ENCODE measurements around the gene PTPRT.

PTPRT gene

DNA sequence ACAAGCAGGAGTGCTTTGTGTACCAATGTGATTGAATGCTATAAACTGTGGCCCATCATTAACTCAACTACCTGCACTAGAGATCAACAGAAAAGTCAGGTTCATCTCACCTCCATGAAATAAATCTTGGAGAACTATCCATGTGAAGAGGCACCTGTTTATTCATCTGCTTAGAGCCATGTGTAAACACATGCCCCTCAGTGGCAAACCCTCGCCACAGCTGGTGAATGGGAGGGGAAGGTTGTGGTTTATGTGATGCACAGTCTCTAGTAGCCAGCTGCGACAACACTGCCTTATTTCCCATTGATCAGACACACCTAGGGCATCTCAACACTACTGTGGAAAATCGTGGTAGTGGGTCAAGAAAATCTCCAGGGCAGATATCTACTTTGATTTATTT, 640.2 kb downstream of the PTPRT start:
- Histone ChIP-seq H3K4me3 (ENCODE audit: low read length) (no peak overlapping the region), H3K27me3 (ENCODE audit: insufficient read depth, low read length) (no peaks in the 10 kb centered on the region), H3K36me3 (ENCODE audit: insufficient read depth, low read length) (no peaks in the 10 kb centered on the region), H3K9ac (ENCODE audit: low read depth, low read length) (no peak overlapping the region), H3K9me3 (ENCODE audit: insufficient read depth, low read depth, low read length) (no peaks in the 10 kb centered on the region), H3K27ac (ENCODE audit: low read depth, low read length) (no peak overlapping the region), H3K4me1 (ENCODE audit: insufficient read depth, low read length) (no peaks in the 10 kb centered on the region)
- 61% methylated on average over 2 of the region's 3 CpGs for WGBS

DNA sequence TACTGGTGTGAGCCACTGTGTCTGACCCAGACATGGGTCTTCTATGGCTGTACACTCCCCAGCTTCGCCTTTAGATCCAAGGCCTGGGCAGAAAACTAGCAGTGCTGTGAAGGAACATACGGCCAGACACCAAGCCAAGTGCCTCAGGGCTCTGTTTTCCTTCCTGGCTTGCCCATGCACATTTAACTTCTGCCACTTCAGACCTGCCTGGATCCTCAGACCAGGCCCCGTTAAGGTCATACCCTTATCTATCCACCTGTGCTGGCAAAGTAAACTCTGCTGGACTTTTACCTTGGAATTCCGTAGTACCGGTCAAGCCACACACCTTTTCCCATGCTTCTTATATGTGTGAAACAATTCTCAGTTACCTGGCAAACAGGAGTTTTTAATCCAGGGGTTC, 644.8 kb downstream of the PTPRT start:
- Histone ChIP-seq H3K9ac (ENCODE audit: low read depth, low read length) (no peak overlapping the region), H3K4me1 (ENCODE audit: insufficient read depth, low read length) (no peaks in the 10 kb centered on the region), H3K27ac (ENCODE audit: low read depth, low read length) (no peak overlapping the region), H3K9me3 (ENCODE audit: insufficient read depth, low read depth, low read length) (no peaks in the 10 kb centered on the region), H3K36me3 (ENCODE audit: insufficient read depth, low read length) (no peaks in the 10 kb centered on the region), H3K4me3 (ENCODE audit: low read length) (no peak overlapping the region), H3K27me3 (ENCODE audit: insufficient read depth, low read length) (no peaks in the 10 kb centered on the region)
- WGBS = 90% methylated on average over 5 of the region's 5 CpGs

DNA sequence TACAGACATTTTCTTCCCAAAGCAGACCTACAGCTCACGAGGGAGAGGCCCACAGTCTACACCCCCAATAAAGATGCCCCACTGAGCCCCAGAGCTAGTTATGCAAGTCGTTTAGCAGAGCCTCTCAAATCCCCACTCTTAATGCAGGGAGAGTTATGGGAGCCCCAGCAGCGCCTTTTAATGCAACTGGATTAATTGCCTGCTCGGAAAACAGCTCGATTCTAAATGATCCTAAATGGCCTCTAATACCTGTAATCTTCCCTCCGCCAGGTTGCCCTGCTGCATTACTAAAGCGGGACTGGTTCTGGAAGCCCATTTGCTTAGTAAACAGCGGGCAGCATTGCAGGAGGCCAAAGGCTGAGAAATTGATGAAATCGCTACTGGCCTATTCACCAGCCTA, 656.9 kb downstream of the PTPRT start:
- Histone ChIP-seq H3K27me3 (ENCODE audit: insufficient read depth, low read length) (no peaks in the 10 kb centered on the region), H3K9me3 (ENCODE audit: insufficient read depth, low read depth, low read length) (no peaks in the 10 kb centered on the region), H3K4me1 (ENCODE audit: insufficient read depth, low read length) (no peaks in the 10 kb centered on the region), H3K36me3 (ENCODE audit: insufficient read depth, low read length) (no peaks in the 10 kb centered on the region), H3K9ac (ENCODE audit: low read depth, low read length) (no peak overlapping the region), H3K27ac (ENCODE audit: low read depth, low read length) (no peak overlapping the region), H3K4me3 (ENCODE audit: low read length) (no peak overlapping the region)
- WGBS = 81% methylated on average over 9 of the region's 9 CpGs

- no peaks in the 10 kb centered on the region for H3K4me1 ChIP-seq (ENCODE audit: insufficient read depth, low read length)
- WGBS = 88% methylated on average over 7 of the region's 7 CpGs
- no peak overlapping the region for H3K27ac ChIP-seq (ENCODE audit: low read depth, low read length)
- H3K36me3 ChIP-seq (ENCODE audit: insufficient read depth, low read length) = no peaks in the 10 kb centered on the region
- no peaks in the 10 kb centered on the region for H3K27me3 ChIP-seq (ENCODE audit: insufficient read depth, low read length)
- H3K4me3 ChIP-seq (ENCODE audit: low read length) = no peak overlapping the region
- no peak overlapping the region for H3K9ac ChIP-seq (ENCODE audit: low read depth, low read length)
- no peaks in the 10 kb centered on the region for H3K9me3 ChIP-seq (ENCODE audit: insufficient read depth, low read depth, low read length)
Measured at GRCh38 chr20:42531508-42531961, 658.2 kb downstream of the PTPRT start.

DNA sequence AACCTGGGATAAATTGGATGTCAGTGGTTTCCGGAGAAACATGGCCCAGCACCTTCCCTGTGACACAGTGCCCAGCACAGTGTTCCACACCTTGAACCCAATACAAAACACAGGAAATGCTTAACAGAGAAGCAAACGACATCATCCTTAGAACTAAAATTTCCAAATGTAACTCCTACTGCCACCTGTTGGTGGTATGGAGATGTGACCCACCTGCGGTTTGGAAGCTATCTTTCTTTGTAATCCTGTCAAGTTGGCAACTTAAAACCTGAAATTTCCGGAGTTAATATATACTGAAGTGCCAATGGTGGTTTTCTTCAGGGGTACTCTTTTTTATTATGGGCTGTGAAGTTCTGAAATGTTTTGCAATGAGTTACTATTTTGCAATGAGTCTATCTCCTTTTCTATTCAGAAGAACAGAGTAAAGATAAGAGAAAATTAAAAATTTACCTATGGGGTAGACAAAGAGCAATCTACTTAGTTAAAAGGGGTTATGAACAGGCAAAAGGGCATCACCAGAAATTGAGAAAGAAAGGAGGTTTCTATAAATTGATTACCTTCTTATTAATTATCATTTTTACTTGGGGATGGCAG, 658.8 kb downstream of the PTPRT start:
- no peak overlapping the region for H3K27ac ChIP-seq (ENCODE audit: low read depth, low read length)
- WGBS = 43% methylated on average over 4 of the region's 4 CpGs

GRCh38 chr20:42530191-42530590, 659.5 kb downstream of the PTPRT start:
- 93% methylated on average over 4 of the region's 4 CpGs for WGBS
- no peaks in the 10 kb centered on the region for H3K27me3 ChIP-seq (ENCODE audit: insufficient read depth, low read length)
- no peaks in the 10 kb centered on the region for H3K9me3 ChIP-seq (ENCODE audit: insufficient read depth, low read depth, low read length)
- H3K36me3 ChIP-seq (ENCODE audit: insufficient read depth, low read length) = no peaks in the 10 kb centered on the region
- no peak overlapping the region for H3K4me3 ChIP-seq (ENCODE audit: low read length)
- no peak overlapping the region for H3K27ac ChIP-seq (ENCODE audit: low read depth, low read length)
- H3K9ac ChIP-seq (ENCODE audit: low read depth, low read length) = no peak overlapping the region
- no peaks in the 10 kb centered on the region for H3K4me1 ChIP-seq (ENCODE audit: insufficient read depth, low read length)

More for the DNA sequence above, 658.8 kb downstream of the PTPRT start:
- Histone ChIP-seq H3K9ac (ENCODE audit: low read depth, low read length) (no peak overlapping the region), H3K36me3 (ENCODE audit: insufficient read depth, low read length) (no peaks in the 10 kb centered on the region), H3K9me3 (ENCODE audit: insufficient read depth, low read depth, low read length) (no peaks in the 10 kb centered on the region), H3K4me3 (ENCODE audit: low read length) (no peak overlapping the region), H3K27me3 (ENCODE audit: insufficient read depth, low read length) (no peaks in the 10 kb centered on the region), H3K4me1 (ENCODE audit: insufficient read depth, low read length) (no peaks in the 10 kb centered on the region)

- Histone ChIP-seq H3K27me3 (ENCODE audit: insufficient read depth, low read length) (no peaks in the 10 kb centered on the region), H3K36me3 (ENCODE audit: insufficient read depth, low read length) (no peaks in the 10 kb centered on the region), H3K9ac (ENCODE audit: low read depth, low read length) (no peak overlapping the region), H3K9me3 (ENCODE audit: insufficient read depth, low read depth, low read length) (no peaks in the 10 kb centered on the region), H3K4me1 (ENCODE audit: insufficient read depth, low read length) (no peaks in the 10 kb centered on the region), H3K4me3 (ENCODE audit: low read length) (no peak overlapping the region), H3K27ac (ENCODE audit: low read depth, low read length) (no peak overlapping the region)
- 67% methylated on average over 1 of the region's 1 CpG for WGBS
Measured at GRCh38 chr20:42524058-42524457, 665.6 kb downstream of the PTPRT start.

DNA sequence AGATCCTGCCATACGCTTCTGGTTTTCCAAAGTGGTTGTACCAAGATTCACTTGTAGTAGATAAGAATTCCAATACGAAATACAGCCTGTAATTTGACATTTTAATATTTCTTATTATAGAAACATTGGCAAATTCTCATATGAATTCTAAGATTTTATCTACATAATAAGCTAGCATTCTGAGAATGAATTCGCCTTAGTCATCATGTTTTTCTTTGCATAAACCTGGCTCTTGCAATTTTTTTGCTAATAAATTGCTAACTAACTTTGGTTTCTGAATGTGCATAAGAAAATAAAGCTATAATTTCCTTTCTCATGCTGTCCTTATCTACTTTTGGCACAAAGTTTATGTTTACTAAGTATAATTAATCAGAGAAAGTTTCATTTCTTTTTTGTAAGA, 673.0 kb downstream of the PTPRT start:
- Histone ChIP-seq H3K36me3 (ENCODE audit: insufficient read depth, low read length) (no peaks in the 10 kb centered on the region), H3K9me3 (ENCODE audit: insufficient read depth, low read depth, low read length) (peaks cover 4% of the 10 kb centered on the region; the same call in 1 of the 2 replicates), H3K4me1 (ENCODE audit: insufficient read depth, low read length) (no peaks in the 10 kb centered on the region), H3K9ac (ENCODE audit: low read depth, low read length) (no peak overlapping the region), H3K4me3 (ENCODE audit: low read length) (no peak overlapping the region), H3K27ac (ENCODE audit: low read depth, low read length) (no peak overlapping the region), H3K27me3 (ENCODE audit: insufficient read depth, low read length) (no peaks in the 10 kb centered on the region)
- 76% methylated on average over 2 of the region's 3 CpGs for WGBS

GRCh38 chr20:42510686-42511085, 679.0 kb downstream of the PTPRT start:
- 76% methylated on average over 4 of the region's 4 CpGs for WGBS
- H3K36me3 ChIP-seq (ENCODE audit: insufficient read depth, low read length) = no peaks in the 10 kb centered on the region
- H3K9me3 ChIP-seq (ENCODE audit: insufficient read depth, low read depth, low read length) = no peaks in the 10 kb centered on the region
- no peak overlapping the region for H3K9ac ChIP-seq (ENCODE audit: low read depth, low read length)
- H3K4me3 ChIP-seq (ENCODE audit: low read length) = no peak overlapping the region
- no peaks in the 10 kb centered on the region for H3K4me1 ChIP-seq (ENCODE audit: insufficient read depth, low read length)
- H3K27ac ChIP-seq (ENCODE audit: low read depth, low read length) = no peak overlapping the region
- no peaks in the 10 kb centered on the region for H3K27me3 ChIP-seq (ENCODE audit: insufficient read depth, low read length)

- Histone ChIP-seq H3K4me3 (ENCODE audit: low read length) (no peak overlapping the region), H3K27me3 (ENCODE audit: insufficient read depth, low read length) (no peaks in the 10 kb centered on the region), H3K27ac (ENCODE audit: low read depth, low read length) (no peak overlapping the region), H3K4me1 (ENCODE audit: insufficient read depth, low read length) (no peaks in the 10 kb centered on the region), H3K9ac (ENCODE audit: low read depth, low read length) (no peak overlapping the region), H3K9me3 (ENCODE audit: insufficient read depth, low read depth, low read length) (0 out of 2 replicates have a peak, but pooled peaks cover 4% of the 10 kb centered on the region), H3K36me3 (ENCODE audit: insufficient read depth, low read length) (no peaks in the 10 kb centered on the region)
- WGBS = 85% methylated on average over 3 of the region's 3 CpGs
Measured at GRCh38 chr20:42507874-42508273, 681.8 kb downstream of the PTPRT start.

GRCh38 chr20:42506397-42506796, 683.3 kb downstream of the PTPRT start:
- 79% methylated on average over 2 of the region's 2 CpGs for WGBS
- Histone ChIP-seq H3K4me3 (ENCODE audit: low read length) (no peak overlapping the region), H3K27me3 (ENCODE audit: insufficient read depth, low read length) (no peaks in the 10 kb centered on the region), H3K9me3 (ENCODE audit: insufficient read depth, low read depth, low read length) (0 out of 2 replicates have a peak, but pooled peaks cover 4% of the 10 kb centered on the region), H3K4me1 (ENCODE audit: insufficient read depth, low read length) (no peaks in the 10 kb centered on the region), H3K9ac (ENCODE audit: low read depth, low read length) (no peak overlapping the region), H3K27ac (ENCODE audit: low read depth, low read length) (no peak overlapping the region), H3K36me3 (ENCODE audit: insufficient read depth, low read length) (no peaks in the 10 kb centered on the region)

GRCh38 chr20:42502591-42502990, 687.1 kb downstream of the PTPRT start:
- Histone ChIP-seq H3K4me3 (ENCODE audit: low read length) (no peak overlapping the region), H3K9ac (ENCODE audit: low read depth, low read length) (no peak overlapping the region), H3K27ac (ENCODE audit: low read depth, low read length) (no peak overlapping the region), H3K4me1 (ENCODE audit: insufficient read depth, low read length) (no peaks in the 10 kb centered on the region), H3K36me3 (ENCODE audit: insufficient read depth, low read length) (no peaks in the 10 kb centered on the region), H3K9me3 (ENCODE audit: insufficient read depth, low read depth, low read length) (0 out of 2 replicates have a peak, but pooled peaks cover 4% of the 10 kb centered on the region), H3K27me3 (ENCODE audit: insufficient read depth, low read length) (no peaks in the 10 kb centered on the region)

Measured in HUES64 (cell line).